CD4-positive, alpha-beta T cell treated with Interleukin-15 for 4 hours (primary cell): ENCODE results near the gene DPY19L1.
"Not testable (repeated sequence)": the region's sequence is repeated elsewhere in the genome, so short reads cannot be mapped to it uniquely, and the experiment has no call there.

ENCODE experiments used
- DNase-seq: peaks from one replicate; pipeline ENCODE4 v3.0.0-alpha.2; 2020; ENCODE audit warnings: low spot score

DPY19L1 gene

GRCh38 chr7:35037211-35037525 lies at the start of gene DPY19L1:
Gene DPY19L1, minus strand, starts transcription at chr7:35037485. Its CDS starts 91 bp downstream, at chr7:35037394.
- DNase-seq = no peak

DNA sequence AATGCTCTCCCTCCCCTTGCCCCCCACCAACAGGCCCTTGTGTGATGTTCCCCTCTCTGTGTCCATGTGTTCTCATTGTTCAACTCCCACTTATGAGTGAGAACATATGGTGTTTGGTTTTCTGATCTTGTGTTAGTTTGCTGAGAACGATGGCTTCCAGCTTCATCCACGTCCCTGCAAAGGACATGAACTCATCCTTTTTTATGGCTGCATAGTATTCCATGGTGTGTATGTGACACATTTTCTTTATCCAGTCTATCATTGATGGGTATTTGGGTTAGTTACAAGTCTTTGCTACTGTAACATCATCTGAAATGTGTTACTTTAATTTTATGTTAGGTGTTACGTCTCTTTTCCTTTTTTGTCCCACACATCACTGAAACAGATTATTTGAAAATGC lies 42.2 kb upstream of the DPY19L1 start:
- not testable (repeated sequence) for DNase-seq

GRCh38 chr7:35074008-35074407 lies 36.7 kb upstream of the DPY19L1 start:
- DNase-seq = not testable (repeated sequence)

GRCh38 chr7:35072950-35073827 lies 35.9 kb upstream of the DPY19L1 start:
- not testable (repeated sequence) for DNase-seq

DNA sequence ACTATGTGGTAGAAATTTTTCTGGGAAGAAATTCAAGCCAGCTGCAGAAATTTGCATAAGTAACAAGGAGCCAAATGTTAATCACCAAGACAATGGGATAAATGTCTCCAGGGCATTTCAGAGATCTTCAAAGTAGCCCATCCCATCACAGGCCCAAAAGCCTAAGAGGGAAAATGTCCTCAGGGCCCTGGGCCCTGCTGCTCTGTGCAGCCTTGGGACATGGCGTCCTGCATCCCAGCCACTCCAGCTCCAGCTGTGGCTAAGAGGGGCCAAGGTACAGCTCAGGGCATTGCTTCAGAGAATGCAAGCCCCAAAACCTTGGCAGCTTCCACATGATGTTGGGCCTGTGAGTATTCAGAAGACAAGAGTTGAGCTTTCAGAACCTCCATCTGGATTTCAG lies 31.8 kb upstream of the DPY19L1 start:
- DNase-seq = not testable (repeated sequence)

GRCh38 chr7:35065382-35065781 lies 28.1 kb upstream of the DPY19L1 start:
- not testable (repeated sequence) for DNase-seq

GRCh38 chr7:35058571-35058970 lies 21.3 kb upstream of the DPY19L1 start:
- not testable (repeated sequence) for DNase-seq

DNA sequence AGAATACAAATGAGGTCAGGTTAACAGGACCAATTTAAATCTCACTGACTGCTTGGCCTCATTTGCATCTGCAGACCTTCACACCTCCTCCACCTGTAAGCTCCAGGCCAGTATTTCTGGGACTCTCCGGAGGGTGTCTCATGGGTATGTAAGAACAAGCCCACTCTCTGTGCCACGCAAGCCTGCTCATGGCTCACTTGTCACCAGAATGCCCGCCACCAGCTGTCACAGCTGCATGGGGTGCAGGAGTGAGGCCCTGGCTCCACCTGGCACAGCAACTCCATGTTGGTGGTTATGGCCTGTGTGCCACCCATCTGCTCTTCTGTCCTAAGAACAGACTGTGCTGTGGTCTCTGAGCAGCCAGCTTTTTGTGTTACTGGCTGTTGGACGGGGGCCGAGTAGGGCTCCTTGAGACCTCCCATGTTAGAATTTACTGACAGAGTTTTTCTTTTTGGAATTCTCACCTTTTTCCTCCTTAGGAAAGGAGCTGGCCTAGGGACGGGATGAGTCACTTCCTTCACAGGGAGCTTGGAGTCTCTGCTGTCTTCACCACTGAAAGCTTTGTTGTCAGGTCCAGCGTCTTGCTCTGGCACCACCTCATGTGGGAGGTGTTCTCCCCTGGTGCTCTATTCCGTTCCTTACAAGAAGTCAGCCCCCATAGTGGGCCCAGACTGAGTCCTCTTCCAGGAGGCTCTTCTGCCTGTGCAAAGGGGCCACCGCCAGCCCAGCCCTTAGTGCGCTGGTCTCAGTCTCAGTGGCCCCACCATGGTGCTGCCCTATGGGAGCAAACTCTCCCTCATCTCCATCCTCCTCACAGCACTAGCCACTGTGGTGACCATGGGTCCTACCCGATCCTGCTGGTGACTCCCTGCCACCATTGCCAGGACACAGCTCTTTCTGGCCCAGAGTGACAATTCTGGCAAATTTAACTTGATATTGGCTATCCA lies 20.5 kb upstream of the DPY19L1 start:
- not testable (repeated sequence) for DNase-seq

DNA sequence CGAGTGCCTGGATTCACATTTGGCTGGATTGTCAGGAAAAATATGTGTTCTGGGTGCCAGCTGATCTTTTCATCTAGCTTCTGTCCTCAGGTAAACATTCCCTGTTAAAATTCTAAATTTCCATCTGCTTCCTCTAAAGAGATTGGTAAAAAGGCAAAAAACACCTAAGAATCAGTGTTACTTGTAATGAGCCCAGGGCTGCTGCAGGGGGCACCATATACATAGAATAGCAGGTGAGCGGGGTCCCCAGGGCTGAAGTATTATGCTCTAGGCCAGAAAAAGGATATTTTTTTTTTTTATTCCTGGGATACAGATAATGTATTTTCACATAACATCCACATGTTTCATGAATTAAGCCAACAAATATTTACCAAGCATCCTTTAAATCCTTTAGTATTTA lies 18.4 kb upstream of the DPY19L1 start:
- not testable (repeated sequence) for DNase-seq

GRCh38 chr7:35053488-35054175 lies 16.3 kb upstream of the DPY19L1 start:
- DNase-seq = not testable (repeated sequence)

DNA sequence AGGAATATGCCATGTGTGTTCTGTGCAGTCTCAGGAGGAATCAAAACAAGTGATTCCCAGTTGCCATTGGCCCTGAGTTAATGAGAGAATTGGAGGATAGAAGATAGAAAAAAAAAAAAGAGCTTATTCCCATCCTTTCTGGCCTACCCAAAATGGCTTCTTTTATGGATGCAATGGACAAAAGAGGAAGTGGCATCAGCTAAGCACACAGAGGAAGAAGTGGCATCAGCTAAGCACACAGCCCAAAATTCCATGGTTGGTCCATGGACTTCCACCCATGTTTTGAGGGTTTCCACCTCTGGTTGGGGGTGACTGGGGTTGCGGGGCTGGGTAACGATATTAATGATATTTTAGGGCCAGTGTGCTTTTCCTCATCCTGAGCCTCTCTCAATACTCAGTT lies 11.1 kb upstream of the DPY19L1 start:
- not testable (repeated sequence) for DNase-seq

DNA sequence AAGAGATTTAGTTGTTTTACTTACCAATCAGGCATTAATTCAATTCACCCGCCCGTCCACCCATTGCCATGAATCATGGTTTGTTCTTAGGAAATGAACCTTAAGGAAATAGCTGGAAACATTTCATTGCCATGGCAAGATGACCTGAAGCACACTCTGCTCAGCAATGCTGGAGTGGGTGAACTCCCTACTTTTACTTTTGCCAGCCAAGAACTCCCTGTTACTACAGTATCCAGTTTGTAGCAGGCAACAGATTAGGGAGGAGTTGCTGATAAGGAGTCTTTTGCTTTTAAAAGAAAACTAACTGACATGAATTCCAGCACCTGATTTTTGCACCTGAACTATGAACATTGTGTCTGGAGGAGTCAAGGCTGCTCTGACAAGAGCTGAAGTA lies 10.6 kb upstream of the DPY19L1 start:
- DNase-seq = not testable (repeated sequence)

DNA sequence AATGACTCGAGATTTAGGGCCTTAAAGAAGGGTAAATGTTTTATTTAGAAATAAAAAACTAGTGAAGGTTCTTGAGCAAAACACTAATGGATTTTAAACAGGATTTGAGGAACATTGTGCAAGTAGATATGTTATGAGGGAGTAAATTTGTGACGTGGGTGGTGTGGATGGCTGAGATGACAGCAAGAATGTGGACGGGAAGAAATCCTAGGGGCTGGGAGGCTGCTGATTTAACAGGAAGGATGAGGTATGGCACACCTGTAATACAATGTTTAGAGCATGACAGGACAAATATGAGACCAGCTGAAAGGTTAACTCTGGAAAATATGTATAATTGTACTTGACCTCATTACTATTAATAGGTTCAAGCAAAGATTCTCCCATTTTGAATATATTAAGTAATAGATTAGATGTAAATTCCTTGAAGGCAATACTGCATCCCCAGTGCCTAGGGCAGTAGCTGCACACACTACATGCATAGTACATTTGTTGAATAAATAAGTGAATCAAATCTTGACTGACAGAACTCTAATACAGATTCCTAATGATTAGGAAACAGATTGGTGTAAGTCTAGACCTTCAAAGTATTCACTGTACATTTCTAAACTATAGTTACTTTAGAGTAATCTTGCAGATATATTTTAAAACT lies 10.1 kb upstream of the DPY19L1 start:
- not testable (repeated sequence) for DNase-seq

GRCh38 chr7:35043301-35043700 lies 6.0 kb upstream of the DPY19L1 start:
- not testable (repeated sequence) for DNase-seq

GRCh38 chr7:35040906-35041305 lies 3.6 kb upstream of the DPY19L1 start:
- DNase-seq = no peak

DNA sequence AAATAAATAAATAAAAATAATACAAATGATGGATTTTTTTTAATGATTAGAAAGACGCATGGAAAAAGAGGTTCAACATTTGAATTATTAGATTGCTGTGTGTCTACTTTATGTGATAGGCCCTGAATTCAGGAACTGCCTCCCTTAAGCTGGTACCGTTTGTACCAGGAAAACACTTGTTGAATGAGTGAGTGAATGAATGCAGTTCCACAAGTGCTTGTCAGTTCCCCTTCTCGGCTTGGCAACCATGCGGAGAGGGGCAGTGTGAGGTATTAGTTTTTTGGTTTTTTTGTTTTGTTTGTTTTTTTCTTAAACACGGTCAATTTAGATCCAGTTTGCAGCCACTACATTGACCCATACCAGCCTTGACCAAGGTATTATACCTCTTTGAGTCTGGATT lies 2.1 kb upstream of the DPY19L1 start:
- DNase-seq = no peak

GRCh38 chr7:35038354-35038753 lies 1.1 kb upstream of the DPY19L1 start:
- no peak for DNase-seq

DNA sequence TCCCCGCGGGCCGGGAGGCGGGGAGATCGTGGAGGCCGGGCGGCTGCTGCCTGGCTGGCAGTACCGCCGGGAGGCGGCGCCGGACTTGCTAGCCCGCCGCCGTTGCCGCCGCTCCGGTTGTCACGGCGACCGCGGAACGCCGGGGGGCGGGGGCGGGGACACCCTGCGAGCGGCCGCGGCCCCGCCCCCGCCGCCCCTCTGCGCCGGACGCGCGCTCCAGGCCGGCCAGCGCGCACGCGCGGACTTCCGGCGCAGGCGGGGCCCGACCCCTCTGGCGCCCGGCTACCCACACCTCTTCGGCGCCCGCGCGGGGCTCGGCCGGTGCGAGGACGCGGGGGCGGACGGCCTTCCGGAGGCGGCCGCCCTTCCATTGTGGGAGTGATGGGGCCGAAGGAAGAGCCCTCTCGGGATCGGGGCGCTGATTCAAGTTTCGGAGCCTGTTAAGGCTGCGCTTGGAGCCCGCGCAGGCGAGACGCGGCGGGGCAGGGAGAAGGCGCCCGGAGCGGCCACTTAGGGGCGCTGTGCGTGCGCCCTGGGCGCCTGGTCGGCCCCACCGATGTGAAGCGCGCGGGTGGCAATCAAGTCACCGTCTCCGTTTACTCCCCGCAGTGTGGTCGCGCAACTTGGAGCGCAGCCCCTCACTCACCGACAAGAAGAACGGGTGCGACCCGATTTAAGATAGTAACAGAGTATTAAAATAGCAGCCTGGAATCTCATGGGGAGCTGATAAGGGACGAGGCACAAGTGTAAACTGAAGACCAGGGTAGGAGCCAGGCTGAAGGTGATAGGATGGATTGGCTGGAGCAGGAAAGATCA lies 449 bp upstream of the DPY19L1 start:
- peak; percentile 92 for DNase-seq

GRCh38 chr7:35036361-35037171 lies 719 bp downstream of the DPY19L1 start:
- DNase-seq = peak; percentile 22

DNA sequence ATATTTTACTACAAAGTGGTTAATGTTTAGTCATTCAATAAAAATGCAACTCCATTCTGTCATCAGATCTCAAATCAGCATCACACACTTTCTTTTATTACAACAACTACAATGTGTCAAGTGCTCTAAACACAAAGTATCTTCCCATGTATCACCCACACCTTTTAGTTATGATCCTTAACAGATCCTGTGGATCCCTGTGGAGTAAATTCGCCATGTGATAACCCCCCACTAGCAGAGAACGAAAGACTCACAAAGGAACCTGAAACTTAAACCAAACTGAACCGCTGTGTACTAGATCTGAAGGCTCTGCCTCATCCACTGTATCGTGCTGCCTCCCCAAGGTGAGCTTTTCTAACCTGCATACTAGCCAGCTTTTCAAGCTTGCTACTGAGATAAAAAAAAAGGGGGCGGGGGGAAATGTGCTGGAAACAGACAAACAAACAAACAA lies 1.7 kb downstream of the DPY19L1 start:
- peak; percentile 45 for DNase-seq
